Measurements from ENCODE around the gene ASB9.
A peak's percentile ranks its signal among the peaks of the same experiment; 100 is the strongest.
"Not testable (repeated sequence)": the region's sequence is repeated elsewhere in the genome, so short reads cannot be mapped to it uniquely, and the experiment has no call there.

The ASB9 gene, protein sequence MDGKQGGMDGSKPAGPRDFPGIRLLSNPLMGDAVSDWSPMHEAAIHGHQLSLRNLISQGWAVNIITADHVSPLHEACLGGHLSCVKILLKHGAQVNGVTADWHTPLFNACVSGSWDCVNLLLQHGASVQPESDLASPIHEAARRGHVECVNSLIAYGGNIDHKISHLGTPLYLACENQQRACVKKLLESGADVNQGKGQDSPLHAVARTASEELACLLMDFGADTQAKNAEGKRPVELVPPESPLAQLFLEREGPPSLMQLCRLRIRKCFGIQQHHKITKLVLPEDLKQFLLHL

DNA sequence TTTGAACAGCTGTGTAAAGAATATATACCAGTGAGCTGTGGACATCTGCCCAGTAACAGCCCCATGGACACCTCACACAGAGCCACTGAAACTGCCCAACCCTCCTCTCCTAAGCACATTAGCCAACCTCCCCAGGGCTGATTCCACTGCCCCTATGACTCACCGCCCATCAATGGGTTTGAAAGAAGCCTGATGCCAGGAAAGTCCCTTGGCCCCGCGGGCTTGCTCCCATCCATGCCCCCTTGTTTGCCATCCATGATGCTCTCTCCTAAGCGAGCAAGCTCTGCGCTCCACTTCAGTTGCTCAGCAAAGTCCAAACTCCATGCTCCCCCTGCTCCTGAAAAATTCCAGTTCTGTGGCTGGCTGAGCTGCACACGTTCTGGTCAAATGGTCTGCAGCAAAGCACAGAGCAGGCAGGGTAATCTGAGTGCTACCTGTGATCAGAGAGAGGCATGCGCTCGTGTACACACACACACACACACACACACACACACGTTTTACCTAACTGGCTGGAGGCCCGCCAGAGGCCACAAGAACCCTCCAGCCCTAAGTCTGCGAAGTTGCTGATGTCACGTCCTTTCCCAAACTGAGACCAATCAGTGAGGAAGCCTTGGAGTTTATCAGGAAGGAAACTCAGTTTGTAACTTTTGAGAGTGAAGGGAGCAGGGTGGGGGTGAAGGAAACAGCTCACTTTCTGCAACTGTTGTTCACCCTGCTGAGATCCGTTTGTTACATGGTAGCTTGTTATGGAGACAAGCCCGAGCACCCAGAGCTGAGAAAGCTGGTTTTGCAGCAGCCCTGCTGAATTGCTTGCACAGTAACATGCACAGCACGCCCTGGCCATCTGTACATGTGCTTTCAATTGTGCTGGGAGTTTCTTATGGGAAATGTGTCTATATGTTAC lies at the start of gene ASB9:
Gene ASB9, minus strand, starts transcription at position 466 of the 904 bp plus-strand sequence. Its CDS starts 209 bp downstream, at position 257.
- DNase-seq, result peak in 4 of 56 donors; percentile 0 to 5 (median 1)

DNA sequence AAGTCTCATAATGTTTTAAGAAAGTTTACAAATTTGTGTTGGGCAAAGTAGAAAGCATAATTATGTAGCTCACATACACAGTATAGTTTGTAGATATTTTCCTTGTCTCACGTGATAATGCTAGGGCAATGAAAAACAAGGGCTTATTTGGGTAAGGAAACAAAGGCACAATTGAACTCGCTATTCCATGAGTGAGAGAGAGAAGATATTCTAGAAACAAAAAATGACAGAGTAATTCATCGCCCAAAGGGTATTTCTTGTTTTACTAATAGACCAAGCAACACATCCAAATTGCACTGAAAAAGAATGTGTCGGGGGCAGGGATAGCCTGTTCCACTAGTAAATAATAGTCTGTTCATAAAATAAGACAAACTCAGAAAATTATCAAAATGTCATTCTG lies 49.2 kb upstream of the ASB9 start:
- peak in 1 of 56 donors; percentile 38 for DNase-seq

DNA sequence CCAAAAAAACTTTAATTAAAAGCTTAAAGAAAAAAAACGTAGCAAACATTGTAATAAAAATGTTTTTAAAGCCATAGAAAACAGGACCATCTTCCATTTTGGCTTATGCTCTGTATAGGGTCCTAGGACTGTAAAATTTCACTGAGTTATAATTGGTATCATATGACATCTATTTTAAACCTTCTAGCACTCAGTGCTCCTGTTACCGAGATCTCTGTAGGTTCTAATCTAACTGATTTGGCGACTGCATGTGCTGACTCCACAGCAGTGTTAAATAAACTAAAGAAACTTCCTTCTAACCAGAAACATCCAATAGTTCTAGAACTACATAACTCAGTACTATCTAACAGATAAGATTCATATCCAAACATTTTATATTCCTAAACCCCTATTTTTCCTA lies 45.6 kb upstream of the ASB9 start, which contains the start of gene ASB11:
Gene ASB11, minus strand, starts transcription at position 132 of the 400 bp plus-strand sequence. Its CDS starts 35 bp downstream, at position 97.
- no peak for DNase-seq

- no peak for DNase-seq
Observed at GRCh38 chrX:15314472-15314871, 44.6 kb upstream of the ASB9 start.

DNA sequence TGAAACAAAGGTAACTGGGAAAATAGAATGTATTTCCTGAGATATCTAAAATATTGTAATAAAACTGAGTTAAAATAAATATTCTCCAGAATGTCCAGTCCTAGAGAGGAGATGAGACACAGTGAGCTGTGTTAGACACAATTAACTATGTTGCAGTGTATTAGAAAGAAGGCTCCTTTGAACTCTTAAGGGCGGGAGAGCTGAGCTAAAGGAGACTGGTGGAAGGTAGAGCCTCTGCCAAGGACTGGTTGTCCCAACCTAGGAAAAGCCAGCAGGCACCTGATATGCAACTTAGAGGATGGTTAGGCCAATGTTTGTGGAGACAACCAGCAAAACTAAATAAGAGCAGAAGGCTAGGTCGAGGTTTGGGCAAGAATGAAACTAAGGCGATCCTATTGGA lies 41.2 kb upstream of the ASB9 start:
- DNase-seq, result no peak

- peak in 8 of 56 donors; percentile 0 to 29 (median 8) for DNase-seq
Observed at GRCh38 chrX:15310117-15310516, 40.2 kb upstream of the ASB9 start.

DNA sequence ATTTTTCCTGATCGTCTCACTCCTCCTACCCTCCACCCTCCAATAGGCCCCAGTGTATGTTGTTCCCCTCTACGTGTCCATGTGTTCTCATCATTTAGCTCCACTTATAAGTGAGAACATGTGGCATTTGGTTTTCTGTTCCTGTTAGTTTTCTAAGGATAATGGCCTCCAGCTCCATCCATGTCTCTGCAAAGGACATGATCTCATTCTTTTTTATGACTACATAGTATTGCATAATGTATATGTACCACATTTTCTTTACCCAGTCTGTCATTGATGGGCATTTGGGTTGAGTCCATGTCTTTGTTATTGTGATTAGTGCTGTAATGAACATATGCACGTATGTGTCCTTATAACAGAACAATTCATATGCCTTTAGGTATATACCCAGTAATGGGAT lies 36.0 kb upstream of the ASB9 start:
- DNase-seq, result not testable (repeated sequence)

DNA sequence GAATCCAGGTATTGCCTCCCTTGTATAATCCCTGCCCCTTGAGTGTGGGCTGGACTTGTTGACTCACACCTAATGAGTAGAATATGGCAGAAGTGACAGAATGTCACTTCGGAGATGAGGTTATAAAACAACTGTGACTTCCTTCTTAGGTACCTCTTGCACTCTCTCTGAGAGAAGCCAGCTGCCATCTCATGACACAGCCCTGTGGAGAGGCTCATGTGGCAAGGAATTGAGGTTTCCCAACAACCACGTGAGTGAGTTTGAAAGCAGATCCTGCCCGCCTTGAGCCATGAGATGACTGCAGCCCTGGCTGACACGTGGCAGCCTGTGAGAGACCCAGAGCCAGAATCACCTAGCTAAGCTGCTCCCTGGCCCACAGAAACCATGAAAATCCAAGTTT lies 32.0 kb upstream of the ASB9 start:
- DNase-seq, result peak in 2 of 56 donors; percentile 0 to 3

- DNase-seq, result peak in 1 of 56 donors; percentile 4
Observed at GRCh38 chrX:15299941-15300851, 30.3 kb upstream of the ASB9 start.

GRCh38 chrX:15298780-15299179 lies 28.9 kb upstream of the ASB9 start:
- no peak for DNase-seq

DNA sequence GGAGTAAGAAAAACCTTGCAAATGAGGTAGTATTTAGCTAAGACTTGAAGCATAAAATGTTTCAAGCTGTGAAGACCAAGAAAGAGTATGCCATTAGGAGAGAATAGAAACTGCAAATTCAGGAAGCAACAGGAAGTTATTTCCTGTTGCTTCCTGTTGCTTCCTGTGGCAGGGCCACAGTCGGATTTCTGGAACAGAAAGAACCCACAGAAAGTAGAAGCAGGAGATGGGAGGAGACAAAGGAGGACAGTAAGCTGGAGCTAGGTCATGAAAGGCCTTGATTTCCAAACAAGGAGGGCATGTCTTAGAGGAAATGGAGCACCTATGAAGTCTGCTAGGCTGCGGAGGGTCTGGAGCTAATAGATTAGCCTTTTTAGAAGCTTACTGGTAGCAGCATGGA lies 28.3 kb upstream of the ASB9 start:
- no peak for DNase-seq

DNA sequence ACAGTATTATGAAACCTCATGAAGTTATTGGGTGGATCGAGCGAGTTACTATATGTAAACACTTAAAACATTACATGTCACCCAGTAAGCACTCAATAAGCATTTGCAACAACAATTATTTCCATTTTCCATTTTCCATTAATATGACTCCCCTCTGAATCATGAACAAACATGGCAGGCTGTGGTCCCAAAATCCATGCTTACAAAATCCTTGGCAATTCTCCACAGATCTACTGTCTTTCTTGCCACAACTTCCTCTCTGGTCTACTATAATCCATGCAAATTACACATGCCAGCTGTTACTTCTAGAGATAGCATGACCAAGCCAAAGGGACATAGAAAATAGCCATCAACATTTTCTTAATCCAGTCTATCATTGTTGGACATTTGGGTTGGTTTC lies 23.6 kb upstream of the ASB9 start:
- no peak for DNase-seq

DNA sequence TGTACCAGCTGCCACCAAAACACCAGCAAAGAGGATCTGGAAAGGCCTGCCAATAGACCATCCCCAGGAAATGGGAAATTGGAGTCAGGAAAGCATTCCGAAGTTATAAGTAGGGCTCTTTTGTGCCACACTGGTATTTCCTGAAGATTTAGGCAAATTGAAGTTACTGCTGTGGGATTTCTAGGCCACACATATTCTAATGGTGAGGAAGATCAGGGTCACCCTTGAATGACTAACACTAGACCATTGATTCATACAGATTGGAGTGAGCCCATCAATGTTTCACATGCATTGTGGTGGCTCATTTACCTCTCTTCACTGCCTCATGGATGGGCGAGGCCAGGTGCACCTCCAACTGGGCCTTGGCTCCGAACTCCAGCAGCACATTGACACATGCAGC lies 23.0 kb upstream of the ASB9 start:
- DNase-seq, result no peak

- no peak for DNase-seq
Observed at GRCh38 chrX:15277604-15278003, 7.7 kb upstream of the ASB9 start.

DNA sequence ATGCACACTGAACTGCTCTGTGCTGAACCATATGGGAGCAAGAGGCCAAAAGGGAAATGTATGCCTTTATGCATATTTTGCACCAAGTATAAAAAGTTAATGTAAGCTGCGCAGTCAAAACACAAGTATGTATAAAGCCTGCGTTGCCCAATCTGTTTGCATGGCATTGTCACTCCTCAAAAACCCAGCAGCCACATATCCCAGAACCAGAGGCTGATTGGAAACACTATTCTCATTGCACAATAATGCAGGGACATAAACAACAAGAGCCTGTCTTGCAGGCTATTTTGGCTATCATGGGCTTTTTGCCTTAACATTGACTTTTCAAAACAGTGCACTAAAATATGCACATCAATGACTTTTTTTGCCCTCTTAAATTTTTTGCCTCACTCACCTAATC lies 5.1 kb upstream of the ASB9 start:
- DNase-seq, result no peak

DNA sequence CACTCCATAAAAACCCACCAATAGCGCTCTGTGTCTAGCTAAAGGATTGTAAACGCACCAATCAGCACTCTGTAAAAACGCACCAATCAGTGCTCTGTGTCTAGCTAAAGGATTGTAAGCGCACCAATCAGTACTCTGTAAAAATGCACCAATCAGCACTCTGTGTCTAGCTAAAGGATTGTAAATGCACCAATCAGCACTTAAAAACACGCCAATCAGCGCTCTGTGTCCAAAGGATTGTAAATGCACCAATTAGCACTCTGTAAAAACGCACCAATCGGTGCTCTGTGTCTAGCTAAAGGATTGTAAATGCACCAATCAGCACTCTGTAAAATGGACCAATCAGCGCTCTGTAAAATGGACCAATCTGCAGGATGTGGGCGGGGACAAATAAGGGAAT lies 3.4 kb upstream of the ASB9 start:
- DNase-seq, result not testable (repeated sequence)

DNA sequence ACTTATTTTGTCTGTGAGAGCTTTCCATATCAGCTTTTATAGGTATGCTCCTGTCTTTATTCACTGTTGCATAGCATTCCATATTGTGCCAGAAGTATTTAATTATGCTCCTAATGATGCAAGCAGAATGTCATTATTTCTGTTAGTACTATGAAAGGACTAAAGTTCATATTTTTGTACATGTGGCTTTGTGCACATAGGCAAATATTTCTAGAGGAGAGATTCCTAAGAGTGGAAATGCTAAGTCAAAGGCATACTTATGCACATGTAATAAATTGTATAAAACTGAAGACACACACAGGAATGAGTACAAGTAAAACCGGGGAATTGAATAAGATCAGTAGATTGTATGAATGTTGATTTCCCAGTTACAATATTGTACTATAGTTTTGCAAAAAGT lies 1.9 kb upstream of the ASB9 start:
- DNase-seq, result no peak

DNA sequence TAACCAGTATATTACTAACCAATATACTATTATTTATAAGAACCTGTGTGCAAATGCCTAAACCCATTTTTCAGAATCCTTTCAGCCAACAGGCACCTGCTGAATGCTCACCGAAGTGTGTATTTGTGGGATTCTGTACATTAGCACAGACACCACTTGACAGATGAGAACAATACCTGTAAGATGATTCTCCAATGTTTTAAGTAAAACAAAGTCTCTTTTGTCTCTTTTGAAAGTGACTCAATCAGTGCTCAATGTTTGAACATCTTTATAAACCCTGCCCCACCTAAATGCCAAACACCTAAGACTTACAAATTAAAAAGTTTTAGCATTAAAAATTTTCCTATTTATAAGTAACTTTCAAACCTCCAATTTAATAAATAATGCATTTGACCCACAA lies 763 bp downstream of the ASB9 start:
- DNase-seq, result no peak

GRCh38 chrX:15254852-15255251 lies 15.0 kb downstream of the ASB9 start:
- DNase-seq, result no peak

GRCh38 chrX:15245896-15246295 lies 24.0 kb downstream of the ASB9 start:
- DNase-seq, result peak in 1 of 56 donors; percentile 1

- DNase-seq, result no peak
Observed at GRCh38 chrX:15244421-15244820, 25.5 kb downstream of the ASB9 start.
